Lower leg skin (tissue), 4 donors: ENCODE measurements around the gene MAD1L1. TPM values are rescaled to one million over a fixed set of nuclear protein-coding genes. Genes with fewer than 3 reads are reported as not detected.

Experiments used
- DNase-seq, 2 donors: peaks; one replicate each; pipeline ENCODE4 v3.0.0-alpha.2; 2019; ENCODE audit warnings: low spot score in 2 of 2
- H3K4me3 ChIP-seq: fragments of 200-600 bp; sonication (generic); 2 replicates; pipeline ENCODE4 v1.5.1; 2017; ENCODE audit warnings: mild to moderate bottlenecking, low read depth; ENCODE audit not compliant: poor library complexity, severe bottlenecking
- CTCF ChIP-seq, 3 donors: fragments of 450-650 bp; IDR thresholded peaks; one replicate each; pipeline ENCODE4 v1.5.1; 2016; ENCODE audit warnings: antibody characterized with exemption in 3 of 3, mild to moderate bottlenecking in 3 of 3, moderate library complexity in 2 of 3
- POLR2A ChIP-seq, 2 donors: fragments of 450-650 bp; IDR thresholded peaks; one replicate each; pipeline ENCODE4 v1.6.1; 2016 to 2017; ENCODE audit warnings: antibody characterized with exemption in 2 of 2, mild to moderate bottlenecking in 1 of 2, moderate library complexity in 1 of 2
- WGBS, 2 donors: methylation state at CpG; one replicate each; pipeline ENCODE4 v1.1.5; 2018; 5-methylcytosine and 5-hydroxymethylcytosine counted together
- intact Hi-C: fragments of 100-400 bp; cut with DNase I; formaldehyde crosslinking; loops from one replicate; pipeline ENCODE4 v1.15.0; 2023; ENCODE audit warnings: low total_unique reads
- total RNA-seq, 4 donors: library from RNA; depleted of rRNA; stranded (reverse); fragments of >200 nt; gene quantifications; one replicate each; pipeline ENCODE4 v1.1.0, GENCODE V29; 2016

The MAD1L1 gene
- total RNA-seq, 4 donors from 2014 or later = 37.7 to 77.8 (median 59.4) TPM

GRCh38 chr7:2093215-2093842, 139.4 kb downstream of the MAD1L1 start:
- TF ChIP-seq POLR2A (IDR thresholded peaks at IDR 0.05) (no peak), CTCF (IDR thresholded peaks at IDR 0.05) (no peak)
- intact Hi-C loops = no loop called here
- 57 to 88% methylated on average over 8 to 15 of the region's 15 CpGs for whole genome bisulfite sequencing, 2 donors
- H3K4me3 ChIP-seq = no peak overlapping the region
- DNase-seq = no peak

- intact Hi-C loops = no loop called here
- TF ChIP-seq POLR2A (IDR thresholded peaks at IDR 0.05) = no peak
- TF ChIP-seq CTCF (IDR thresholded peaks at IDR 0.05) = no peak
- WGBS, 2 donors = 90 to 92% methylated on average over 8 of the region's 8 CpGs
Observed at GRCh38 chr7:2092279-2092678, 140.5 kb downstream of the MAD1L1 start.

GRCh38 chr7:2090526-2091520, 141.9 kb downstream of the MAD1L1 start:
- no peak for DNase-seq
- intact Hi-C loops = no loop called here
- no peak overlapping the region for H3K4me3 ChIP-seq
- 88 to 91% methylated on average over 28 to 29 of the region's 29 CpGs for WGBS, 2 donors
- TF ChIP-seq POLR2A (IDR thresholded peaks at IDR 0.05) = no peak
- TF ChIP-seq CTCF (IDR thresholded peaks at IDR 0.05) = no peak

More at GRCh38 chr7:2092279-2092678, 140.5 kb downstream of the MAD1L1 start:
- no peak for DNase-seq
- no peak overlapping the region for H3K4me3 ChIP-seq

- no peak overlapping the region for H3K4me3 ChIP-seq
- 90 to 97% methylated on average over 10 to 15 of the region's 15 CpGs for WGBS, 2 donors
- no peak for DNase-seq
- no peak for TF ChIP-seq POLR2A (IDR thresholded peaks at IDR 0.05)
- no peak for TF ChIP-seq CTCF (IDR thresholded peaks at IDR 0.05)
- intact Hi-C loops = no loop called here
Observed at GRCh38 chr7:2088801-2089200, 143.9 kb downstream of the MAD1L1 start.

GRCh38 chr7:2087744-2088143, 145.0 kb downstream of the MAD1L1 start:
- 78 to 90% methylated on average over 11 of the region's 11 CpGs for WGBS, 2 donors
- intact Hi-C loops = no loop called here
- TF ChIP-seq CTCF (IDR thresholded peaks at IDR 0.05) (no peak), POLR2A (IDR thresholded peaks at IDR 0.05) (no peak)

More at GRCh38 chr7:2087744-2088143, 145.0 kb downstream of the MAD1L1 start:
- H3K4me3 ChIP-seq = no peak overlapping the region
- DNase-seq = no peak
